PC-3 (cell line): ENCODE data around the gene SLC6A15. TPM values are rescaled to one million over a fixed set of nuclear protein-coding genes. Genes with fewer than 3 reads are reported as not detected.

Source experiments
- ATAC-seq: fragments of 200-7000 bp; cut with Tn5 transposase; 2 replicates; pipeline ENCODE4 v1.9.1; 2020; ENCODE audit warnings: mild to moderate bottlenecking, moderate library complexity
- BruUV-seq: library from RNA; stranded (reverse); fragments of 400-500 nt; replicated peaks from 2 replicates; lab custom pipeline; 2021; lab: Mats Ljungman, UMichigan
- CTCF ChIA-PET: fragments of 300-600 bp; sonication (Branson Sonifier 250); formaldehyde crosslinking; loops from one replicate; lab custom pipeline; 2022; ENCODE audit warnings: antibody characterized with exemption; lab: Charles Lee
- POLR2A ChIA-PET: fragments of 300-600 bp; sonication (Branson Sonifier 250); formaldehyde crosslinking; loops from one replicate; lab custom pipeline; 2022; ENCODE audit warnings: antibody characterized with exemption; ENCODE audit not compliant: unreplicated experiment; lab: Charles Lee
- DNase-seq: peaks from one replicate; pipeline ENCODE4 v3.0.0-alpha.2; 2015
- H2AFZ ChIP-seq: fragments of 300-600 bp; sonication (generic); 2 replicates; pipeline ENCODE4 v1.6.0; 2016; ENCODE audit warnings: antibody characterized with exemption, low read length
- H3F3A ChIP-seq: fragments of 300-600 bp; sonication (generic); one replicate; pipeline ENCODE4 v1.6.0; 2017; ENCODE audit warnings: antibody characterized with exemption, low read length, control low read depth, mild to moderate bottlenecking; ENCODE audit not compliant: unreplicated experiment
- H3K27ac ChIP-seq: fragments of 300-600 bp; sonication (generic); 2 replicates; pipeline ENCODE4 v1.5.1; 2016; ENCODE audit warnings: mild to moderate bottlenecking, low read length
- H3K27me3 ChIP-seq: fragments of 300-600 bp; sonication (generic); 2 replicates; pipeline ENCODE4 v1.6.1; 2016; ENCODE audit warnings: low read length, mixed read lengths
- H3K36me3 ChIP-seq: fragments of 300-600 bp; sonication (generic); 2 replicates; pipeline ENCODE4 v1.6.1; 2016; ENCODE audit warnings: low read depth, mixed run types, low read length, mixed read lengths
- H3K4me1 ChIP-seq: fragments of 300-600 bp; sonication (generic); 2 replicates; pipeline ENCODE4 v1.5.1; 2016; ENCODE audit warnings: low read length; ENCODE audit not compliant: insufficient read depth
- H3K4me2 ChIP-seq: fragments of 300-600 bp; sonication (generic); 2 replicates; pipeline ENCODE4 v1.6.0; 2016; ENCODE audit warnings: low read length
- H3K4me3 ChIP-seq: fragments of 300-600 bp; sonication (generic); 2 replicates; pipeline ENCODE4 v1.5.1; 2016; ENCODE audit warnings: mild to moderate bottlenecking, low read length, mixed read lengths
- H3K79me2 ChIP-seq: fragments of 300-600 bp; sonication (generic); 2 replicates; pipeline ENCODE4 v1.6.1; 2017; ENCODE audit warnings: low read length, mixed read lengths
- H3K9ac ChIP-seq: fragments of 300-600 bp; sonication (generic); 2 replicates; pipeline ENCODE4 v1.6.0; 2016; ENCODE audit warnings: mild to moderate bottlenecking, low read length
- H3K9me2 ChIP-seq: fragments of 300-600 bp; sonication (generic); replicated peaks from 2 replicates; pipeline ENCODE4 v1.6.1; 2016; ENCODE audit warnings: mixed run types, low read length, mixed read lengths
- H3K9me3 ChIP-seq: fragments of 300-600 bp; sonication (generic); 2 replicates; pipeline ENCODE4 v1.6.1; 2016; ENCODE audit warnings: low read length, mixed read lengths
- H4K20me1 ChIP-seq: fragments of 300-600 bp; sonication (generic); 2 replicates; pipeline ENCODE4 v1.6.1; 2016; ENCODE audit warnings: low read length, mixed read lengths
- CTCF ChIP-seq: fragments of 300-600 bp; sonication (generic); conservative IDR thresholded peaks from 2 replicates; pipeline ENCODE4 v1.5.1; 2017; ENCODE audit warnings: antibody characterized with exemption, low read depth, mild to moderate bottlenecking, low read length
- EZH2 ChIP-seq: fragments of 300-600 bp; sonication (generic); IDR thresholded peaks from one replicate; pipeline ENCODE4 v1.6.1; 2017; ENCODE audit warnings: antibody characterized with exemption, mild to moderate bottlenecking, low read length; ENCODE audit not compliant: unreplicated experiment
- EZH2phosphoT487 ChIP-seq: fragments of 300-600 bp; sonication (generic); IDR thresholded peaks from 2 replicates; pipeline ENCODE4 v1.6.1; 2018; ENCODE audit warnings: mild to moderate bottlenecking, antibody characterized with exemption, low read length, borderline replicate concordance
- intact Hi-C: fragments of 100-400 bp; cut with micrococcal nuclease; formaldehyde crosslinking; loops from 2 replicates; pipeline ENCODE4 v1.9.0; 2023
- total RNA-seq: library from RNA; depleted of rRNA; stranded (reverse); fragments of >200 nt; gene quantifications from 2 replicates; pipeline ENCODE4 v1.2.3, GENCODE V29; 2014

SLC6A15 gene
- total RNA-seq, 1 experiment from 2014 or later: not detected

- H4K20me1 ChIP-seq: no peaks in the 10 kb centered on the region
- no peak overlapping the region for H3K9ac ChIP-seq
- peaks cover 26% of the 10 kb centered on the region for H3K27me3 ChIP-seq
- H3K27ac ChIP-seq: no peak overlapping the region
- intact Hi-C loops: no loop called here
- no peaks in the 10 kb centered on the region for H3K4me1 ChIP-seq
- H3K9me3 ChIP-seq: no peaks in the 10 kb centered on the region
- ChIA-PET CTCF (no interaction called here), POLR2A (no interaction called here)
- no peaks in the 10 kb centered on the region for H3K79me2 ChIP-seq
- DNase-seq: no peak
- no peaks in the 10 kb centered on the region for H3K9me2 ChIP-seq
- H3F3A ChIP-seq: no peaks in the 10 kb centered on the region
- BruUV-seq: no TSS peak
- no peak overlapping the region for H3K4me3 ChIP-seq
- no peak overlapping the region for H2AFZ ChIP-seq
- ATAC-seq: no peak
- H3K4me2 ChIP-seq: no peak overlapping the region
- TF ChIP-seq EZH2phosphoT487 (no peak), CTCF (no peak), EZH2 (no peak)
- H3K36me3 ChIP-seq: no peaks in the 10 kb centered on the region
Observed at GRCh38 chr12:84955298-84955697, 42.7 kb upstream of the SLC6A15 start.

- no peaks in the 10 kb centered on the region for H3F3A ChIP-seq
- no peaks in the 10 kb centered on the region for H3K9me3 ChIP-seq
- TF ChIP-seq EZH2 (no peak), CTCF (no peak), EZH2phosphoT487 (no peak)
- DNase-seq (no peak), ATAC-seq (no peak)
- H3K36me3 ChIP-seq: no peaks in the 10 kb centered on the region
- no peak overlapping the region for H3K27ac ChIP-seq
- H3K4me1 ChIP-seq: no peaks in the 10 kb centered on the region
- POLR2A ChIA-PET: no interaction called here
- intact Hi-C loops: no loop called here
- no peak overlapping the region for H3K9ac ChIP-seq
- no peak overlapping the region for H3K4me3 ChIP-seq
- no peaks in the 10 kb centered on the region for H3K9me2 ChIP-seq
- H3K4me2 ChIP-seq: no peak overlapping the region
- peaks cover 26% of the 10 kb centered on the region for H3K27me3 ChIP-seq
- no peaks in the 10 kb centered on the region for H4K20me1 ChIP-seq
- no peak overlapping the region for H2AFZ ChIP-seq
- H3K79me2 ChIP-seq: no peaks in the 10 kb centered on the region
- CTCF ChIA-PET: no interaction called here
- no TSS peak for BruUV-seq
Observed at GRCh38 chr12:84954415-84954814, 41.8 kb upstream of the SLC6A15 start.

GRCh38 chr12:84950971-84951546 lies 38.5 kb upstream of the SLC6A15 start:
- intact Hi-C loops: no loop called here
- Histone ChIP-seq H3K27me3 (peaks cover 20% of the 10 kb centered on the region), H4K20me1 (no peaks in the 10 kb centered on the region), H3K27ac (no peak overlapping the region), H2AFZ (peak overlapping the region; percentile 43; the same call in 1 of the 2 replicates), H3K4me2 (no peak overlapping the region), H3K9me2 (no peaks in the 10 kb centered on the region), H3F3A (no peaks in the 10 kb centered on the region), H3K36me3 (no peaks in the 10 kb centered on the region), H3K9ac (no peak overlapping the region), H3K9me3 (no peaks in the 10 kb centered on the region), H3K4me1 (no peaks in the 10 kb centered on the region), H3K79me2 (no peaks in the 10 kb centered on the region), H3K4me3 (no peak overlapping the region)
- no peak for ATAC-seq
- DNase-seq: no peak
- BruUV-seq: no TSS peak
- CTCF ChIA-PET: no interaction called here
- POLR2A ChIA-PET: no interaction called here
- no peak for TF ChIP-seq CTCF
- no peak for TF ChIP-seq EZH2phosphoT487
- no peak for TF ChIP-seq EZH2
